Parathyroid adenoma (tissue), 2 donors: Measurements from ENCODE around the gene GPC6.

ENCODE experiments used
- H2AFZ ChIP-seq: fragments of 300-600 bp; sonication (generic); one replicate; pipeline ENCODE4 v1.7.0; 2017; ENCODE audit warnings: antibody characterized with exemption, mild to moderate bottlenecking
- H3K27ac ChIP-seq: fragments of 300-600 bp; sonication (generic); one replicate; pipeline ENCODE4 v1.7.0; 2017
- H3K27me3 ChIP-seq: fragments of 300-600 bp; sonication (generic); one replicate; pipeline ENCODE4 v1.7.0; 2017; ENCODE audit warnings: low read length; ENCODE audit not compliant: control insufficient read depth, insufficient read depth
- H3K36me3 ChIP-seq: fragments of 300-600 bp; sonication (generic); one replicate; pipeline ENCODE4 v1.7.0; 2017; ENCODE audit warnings: low read length; ENCODE audit not compliant: control insufficient read depth, insufficient read depth
- H3K4me1 ChIP-seq: fragments of 300-600 bp; sonication (generic); one replicate; pipeline ENCODE4 v1.7.0; 2017; ENCODE audit warnings: control low read depth
- H3K4me2 ChIP-seq: fragments of 300-600 bp; sonication (generic); one replicate; pipeline ENCODE4 v1.7.0; 2017; ENCODE audit warnings: low read length
- H3K4me3 ChIP-seq: fragments of 300-600 bp; sonication (generic); one replicate; pipeline ENCODE4 v1.7.0; 2017; ENCODE audit warnings: low read depth, low read length
- H3K79me2 ChIP-seq: fragments of 300-600 bp; sonication (generic); one replicate; pipeline ENCODE4 v1.7.0; 2017; ENCODE audit warnings: control low read depth
- H3K9ac ChIP-seq: fragments of 300-600 bp; sonication (generic); one replicate; pipeline ENCODE4 v1.7.0; 2017; ENCODE audit warnings: mild to moderate bottlenecking
- H3K9me3 ChIP-seq: fragments of 300-600 bp; sonication (generic); one replicate; pipeline ENCODE4 v1.7.0; 2017; ENCODE audit warnings: low read length; ENCODE audit not compliant: control insufficient read depth
- TF ChIP-seq, protein P1 (sequence below): fragments of 300-600 bp; sonication (generic); IDR thresholded peaks from one replicate; pipeline ENCODE4 v1.7.0; 2017; ENCODE audit warnings: antibody characterized with exemption, mild to moderate bottlenecking
- donor health status: primary hyperparathyroidism.

GPC6 gene

DNA sequence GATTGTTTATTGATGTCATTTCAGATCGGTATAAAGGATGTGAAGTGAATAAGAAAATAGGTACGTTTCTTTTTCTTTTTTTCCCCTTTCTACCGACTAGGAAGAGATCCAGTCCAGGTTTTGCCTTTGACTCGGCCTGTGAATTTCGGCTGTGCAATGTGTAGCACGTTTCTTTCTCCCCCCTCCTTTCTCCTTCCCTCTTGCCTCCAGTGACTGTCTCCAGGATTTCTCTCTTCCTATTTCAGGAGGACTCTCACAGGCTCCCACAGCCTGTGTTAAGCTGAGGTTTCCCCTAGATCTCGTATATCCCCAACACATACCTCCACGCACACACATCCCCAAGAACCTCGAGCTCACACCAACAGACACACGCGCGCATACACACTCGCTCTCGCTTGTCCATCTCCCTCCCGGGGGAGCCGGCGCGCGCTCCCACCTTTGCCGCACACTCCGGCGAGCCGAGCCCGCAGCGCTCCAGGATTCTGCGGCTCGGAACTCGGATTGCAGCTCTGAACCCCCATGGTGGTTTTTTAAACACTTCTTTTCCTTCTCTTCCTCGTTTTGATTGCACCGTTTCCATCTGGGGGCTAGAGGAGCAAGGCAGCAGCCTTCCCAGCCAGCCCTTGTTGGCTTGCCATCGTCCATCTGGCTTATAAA lies at the start of gene GPC6:
Gene GPC6, plus strand, starts transcription at position 185 of the 657 bp plus-strand sequence.
- no peaks in the 10 kb centered on the region for H3K79me2 ChIP-seq
- H3K4me3 ChIP-seq = peak within 1 kb of the TSS; percentile 69
- no peaks in the 10 kb centered on the region for H3K9me3 ChIP-seq
- peak within 1 kb of the TSS; percentile 74 for H2AFZ ChIP-seq
- H3K27me3 ChIP-seq = no peaks in the 10 kb centered on the region
- H3K27ac ChIP-seq = no peak within 1 kb of the TSS
- no peaks in the 10 kb centered on the region for H3K4me1 ChIP-seq
- no peaks in the 10 kb centered on the region for H3K36me3 ChIP-seq
- H3K9ac ChIP-seq = no peak within 1 kb of the TSS
- TF ChIP-seq, protein P1, sequence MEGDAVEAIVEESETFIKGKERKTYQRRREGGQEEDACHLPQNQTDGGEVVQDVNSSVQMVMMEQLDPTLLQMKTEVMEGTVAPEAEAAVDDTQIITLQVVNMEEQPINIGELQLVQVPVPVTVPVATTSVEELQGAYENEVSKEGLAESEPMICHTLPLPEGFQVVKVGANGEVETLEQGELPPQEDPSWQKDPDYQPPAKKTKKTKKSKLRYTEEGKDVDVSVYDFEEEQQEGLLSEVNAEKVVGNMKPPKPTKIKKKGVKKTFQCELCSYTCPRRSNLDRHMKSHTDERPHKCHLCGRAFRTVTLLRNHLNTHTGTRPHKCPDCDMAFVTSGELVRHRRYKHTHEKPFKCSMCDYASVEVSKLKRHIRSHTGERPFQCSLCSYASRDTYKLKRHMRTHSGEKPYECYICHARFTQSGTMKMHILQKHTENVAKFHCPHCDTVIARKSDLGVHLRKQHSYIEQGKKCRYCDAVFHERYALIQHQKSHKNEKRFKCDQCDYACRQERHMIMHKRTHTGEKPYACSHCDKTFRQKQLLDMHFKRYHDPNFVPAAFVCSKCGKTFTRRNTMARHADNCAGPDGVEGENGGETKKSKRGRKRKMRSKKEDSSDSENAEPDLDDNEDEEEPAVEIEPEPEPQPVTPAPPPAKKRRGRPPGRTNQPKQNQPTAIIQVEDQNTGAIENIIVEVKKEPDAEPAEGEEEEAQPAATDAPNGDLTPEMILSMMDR = no peak
- H3K4me2 ChIP-seq = peak within 1 kb of the TSS; percentile 94

DNA sequence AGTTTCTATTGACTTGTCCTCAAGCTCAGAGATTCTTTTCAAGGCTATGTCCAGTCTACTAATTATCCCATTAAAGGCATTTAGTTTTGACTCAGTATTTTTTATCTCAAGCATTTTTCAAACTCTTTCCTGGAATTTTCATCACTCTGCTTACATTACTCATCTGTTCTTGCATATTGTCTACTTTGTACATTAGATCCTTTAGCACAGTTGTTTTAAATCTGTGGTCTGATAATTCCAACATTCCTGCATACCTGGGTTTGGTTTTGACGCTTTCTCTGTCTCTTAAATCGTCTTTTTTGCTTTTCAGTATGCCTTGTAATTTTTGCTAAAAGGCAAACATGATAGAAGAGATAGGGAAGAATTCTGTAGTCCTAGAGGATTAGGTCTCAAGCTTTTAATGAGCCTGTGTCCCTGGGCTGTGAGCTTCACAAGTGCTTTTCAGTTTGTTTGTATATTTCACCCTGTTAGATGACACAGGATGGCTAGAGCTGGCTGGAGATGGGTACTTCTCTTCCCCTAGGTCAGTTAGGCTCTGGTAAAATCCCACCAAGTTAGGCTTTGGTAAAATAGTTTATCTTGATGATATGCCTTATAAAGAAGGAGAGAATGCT lies 46.1 kb upstream of the GPC6 start:
- no peak overlapping the region for H3K27ac ChIP-seq
- H3K9me3 ChIP-seq = no peaks in the 10 kb centered on the region

DNA sequence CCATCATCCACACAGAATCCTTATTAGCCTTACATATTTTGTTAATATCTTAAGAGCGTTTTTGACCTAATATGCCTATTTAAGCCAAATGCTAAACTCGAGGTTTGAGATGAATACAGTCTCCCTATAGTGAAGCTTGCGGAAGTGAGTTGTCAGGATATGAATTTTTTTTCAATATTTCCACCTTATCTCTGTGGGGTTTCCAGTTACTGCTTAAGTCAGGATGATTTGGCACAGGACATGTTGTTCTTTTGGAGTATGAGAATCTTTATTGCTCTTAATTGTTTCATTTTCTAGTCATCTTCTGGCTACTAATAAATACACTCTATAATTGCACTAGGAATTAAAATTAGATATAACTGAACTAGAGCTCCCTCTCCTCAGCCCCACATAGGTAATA lies 44.2 kb upstream of the GPC6 start:
- Histone ChIP-seq H3K36me3 (no peaks in the 10 kb centered on the region), H3K79me2 (no peaks in the 10 kb centered on the region), H2AFZ (no peak overlapping the region), H3K4me3 (no peak overlapping the region), H3K4me1 (no peaks in the 10 kb centered on the region), H3K9ac (no peak overlapping the region), H3K9me3 (no peaks in the 10 kb centered on the region), H3K27ac (no peak overlapping the region), H3K4me2 (no peak overlapping the region), H3K27me3 (no peaks in the 10 kb centered on the region)
- TF ChIP-seq, protein P1 = no peak

More for the DNA sequence above, 46.1 kb upstream of the GPC6 start:
- TF ChIP-seq, protein P1 = no peak
- Histone ChIP-seq H3K4me3 (no peak overlapping the region), H3K36me3 (no peaks in the 10 kb centered on the region), H2AFZ (no peak overlapping the region), H3K27me3 (no peaks in the 10 kb centered on the region), H3K9ac (no peak overlapping the region), H3K4me2 (no peak overlapping the region), H3K4me1 (no peaks in the 10 kb centered on the region), H3K79me2 (no peaks in the 10 kb centered on the region)

DNA sequence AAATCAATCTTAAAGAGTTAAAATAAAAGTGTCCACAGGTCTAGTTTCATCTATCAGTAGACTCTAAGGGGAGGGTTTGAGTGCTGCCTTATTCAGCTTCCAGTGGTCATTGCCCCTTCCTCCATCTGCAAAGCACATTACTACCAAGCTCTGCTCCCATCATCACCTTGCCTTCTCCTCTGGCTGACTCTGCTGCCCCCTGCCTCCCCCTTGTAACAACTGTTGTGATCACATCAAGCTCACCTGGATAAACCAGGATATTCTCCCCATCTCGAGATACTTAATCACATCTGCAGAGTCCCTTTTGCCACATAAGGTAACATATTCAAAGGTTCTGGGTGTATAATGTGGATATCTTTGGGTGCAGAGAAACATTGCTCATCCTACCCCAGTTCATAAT lies 43.3 kb upstream of the GPC6 start:
- no peak overlapping the region for H3K4me3 ChIP-seq
- H3K9ac ChIP-seq = no peak overlapping the region
- no peak overlapping the region for H3K27ac ChIP-seq
- no peaks in the 10 kb centered on the region for H3K79me2 ChIP-seq
- TF ChIP-seq, protein P1 = no peak
- H3K36me3 ChIP-seq = no peaks in the 10 kb centered on the region
- H3K27me3 ChIP-seq = no peaks in the 10 kb centered on the region
- no peak overlapping the region for H3K4me2 ChIP-seq
- no peak overlapping the region for H2AFZ ChIP-seq
- no peaks in the 10 kb centered on the region for H3K4me1 ChIP-seq
- H3K9me3 ChIP-seq = no peaks in the 10 kb centered on the region

DNA sequence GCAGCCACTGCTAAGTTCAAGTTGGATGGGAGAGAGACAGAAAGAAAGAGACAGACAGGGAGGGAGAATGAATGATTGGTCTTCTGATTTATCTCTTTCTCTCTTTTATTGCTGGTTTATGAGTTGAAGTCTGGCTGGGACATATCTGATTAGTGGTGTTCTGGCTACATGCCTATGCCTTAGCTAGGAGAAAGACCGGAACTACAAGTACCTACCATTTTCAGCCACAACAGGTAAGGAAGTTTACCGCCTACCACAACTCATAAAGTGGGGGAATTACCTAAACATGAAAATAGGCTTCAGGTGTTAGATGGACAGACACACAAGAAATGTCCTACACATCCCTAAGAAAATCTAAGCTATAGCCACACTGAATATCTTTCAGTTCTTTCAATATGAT lies 36.6 kb upstream of the GPC6 start:
- Histone ChIP-seq H3K9me3 (no peaks in the 10 kb centered on the region), H2AFZ (no peak overlapping the region), H3K4me3 (no peak overlapping the region), H3K27me3 (no peaks in the 10 kb centered on the region), H3K79me2 (no peaks in the 10 kb centered on the region), H3K36me3 (no peaks in the 10 kb centered on the region), H3K4me1 (no peaks in the 10 kb centered on the region), H3K9ac (no peak overlapping the region), H3K4me2 (no peak overlapping the region), H3K27ac (no peak overlapping the region)
- TF ChIP-seq, protein P1 = no peak
